Ovary (tissue), 3 donors: ENCODE data around the gene EAPP.
"Not testable (repeated sequence)": the region's sequence is repeated elsewhere in the genome, so short reads cannot be mapped to it uniquely, and the experiment has no call there.

Experiments used
- CTCF ChIP-seq, 3 donors: fragments of 450-650 bp in 2 of 3; fragments of 200-600 bp in 1 of 3; IDR thresholded peaks; one replicate each; pipeline versions ENCODE4 v1.5.1 to v1.8.0; 2016 to 2022; ENCODE audit warnings: antibody characterized with exemption in 3 of 3, mild to moderate bottlenecking in 1 of 3
- EP300 ChIP-seq: sonication (generic); formaldehyde crosslinking; IDR thresholded peaks from one replicate; pipeline ENCODE4 v1.6.1; 2017; ENCODE audit warnings: antibody characterized with exemption
- POLR2A ChIP-seq: fragments of 450-650 bp; IDR thresholded peaks from one replicate; pipeline ENCODE4 v1.6.1; 2017; ENCODE audit warnings: antibody characterized with exemption, mild to moderate bottlenecking, moderate library complexity
- donor health status: DM: no; HTN: no; CAD: no.

- not testable (repeated sequence) for TF ChIP-seq CTCF (IDR thresholded peaks at IDR 0.05); POLR2A; EP300
Measured at GRCh38 chr14:34556498-34556829, 17.0 kb upstream of the EAPP start.
